Measurements from ENCODE around the gene TM9SF4.
"Not testable (repeated sequence)": the region's sequence is repeated elsewhere in the genome, so short reads cannot be mapped to it uniquely, and the experiment has no call there.

Gene TM9SF4

GRCh38 chr20:32188376-32189122, 79.0 kb downstream of the TM9SF4 start:
- DNase-seq (ENCODE audit: low read depth in 1 of 2, low spot score in 1 of 2) = no peak

GRCh38 chr20:32189123-32189410, 79.6 kb downstream of the TM9SF4 start:
- DNase-seq (ENCODE audit: low read depth in 1 of 2, low spot score in 1 of 2) = no peak

- DNase-seq (ENCODE audit: low read depth in 1 of 2, low spot score in 1 of 2) = no peak
Observed at GRCh38 chr20:32189691-32190615, 80.4 kb downstream of the TM9SF4 start.

- no peak for DNase-seq (ENCODE audit: low read depth in 1 of 2, low spot score in 1 of 2)
Observed at GRCh38 chr20:32190616-32191415, 81.3 kb downstream of the TM9SF4 start.

- no peak for DNase-seq (ENCODE audit: low read depth in 1 of 2, low spot score in 1 of 2)
Observed at GRCh38 chr20:32191422-32191821, 81.9 kb downstream of the TM9SF4 start.

- DNase-seq (ENCODE audit: low read depth in 1 of 2, low spot score in 1 of 2) = no peak
Observed at GRCh38 chr20:32191873-32192272, 82.4 kb downstream of the TM9SF4 start.

- no peak for DNase-seq (ENCODE audit: low read depth in 1 of 2, low spot score in 1 of 2)
Observed at GRCh38 chr20:32192698-32193097, 83.2 kb downstream of the TM9SF4 start.

GRCh38 chr20:32193336-32193735, 83.8 kb downstream of the TM9SF4 start:
- not testable (repeated sequence) for DNase-seq (ENCODE audit: low read depth in 1 of 2, low spot score in 1 of 2)

GRCh38 chr20:32193996-32194395, 84.5 kb downstream of the TM9SF4 start:
- DNase-seq (ENCODE audit: low read depth in 1 of 2, low spot score in 1 of 2) = no peak

GRCh38 chr20:32195581-32195980, 86.1 kb downstream of the TM9SF4 start:
- DNase-seq (ENCODE audit: low read depth in 1 of 2, low spot score in 1 of 2) = no peak

- not testable (repeated sequence) for DNase-seq (ENCODE audit: low read depth in 1 of 2, low spot score in 1 of 2)
Observed at GRCh38 chr20:32196613-32197012, 87.1 kb downstream of the TM9SF4 start.

- DNase-seq (ENCODE audit: low read depth in 1 of 2, low spot score in 1 of 2) = not testable (repeated sequence)
Observed at GRCh38 chr20:32197136-32197535, 87.6 kb downstream of the TM9SF4 start.

GRCh38 chr20:32199006-32199405, 89.5 kb downstream of the TM9SF4 start:
- no peak for DNase-seq (ENCODE audit: low read depth in 1 of 2, low spot score in 1 of 2)

GRCh38 chr20:32201296-32201976, 91.9 kb downstream of the TM9SF4 start:
- no peak for DNase-seq (ENCODE audit: low read depth in 1 of 2, low spot score in 1 of 2)

- no peak for DNase-seq (ENCODE audit: low read depth in 1 of 2, low spot score in 1 of 2)
Observed at GRCh38 chr20:32201977-32202363, 92.5 kb downstream of the TM9SF4 start.

GRCh38 chr20:32203356-32204204, 94.1 kb downstream of the TM9SF4 start:
- no peak for DNase-seq (ENCODE audit: low read depth in 1 of 2, low spot score in 1 of 2)

- DNase-seq (ENCODE audit: low read depth in 1 of 2, low spot score in 1 of 2) = peak in 1 of 2 donors; percentile 42
Observed at GRCh38 chr20:32204205-32205109, 94.9 kb downstream of the TM9SF4 start.

GRCh38 chr20:32205110-32205842, 95.8 kb downstream of the TM9SF4 start:
- no peak for DNase-seq (ENCODE audit: low read depth in 1 of 2, low spot score in 1 of 2)
